ENCODE results near the gene SLC12A6. TPM values are rescaled to one million over a fixed set of nuclear protein-coding genes. Genes with fewer than 3 reads are reported as not detected.

Gene SLC12A6
- total and polyA plus RNA-seq, 2 of the 13 experiments (the other 11 are each of a cell fraction or from before 2014, with no cell fraction given): 15.2 to 30.1 TPM

- TF ChIP-seq CBX1 (IDR thresholded peaks at IDR 0.05; ENCODE audit: low read depth) (no peak), THAP8 (CRISPR knock-in tag; IDR thresholded peaks at IDR 0.05; ENCODE audit: borderline replicate concordance) (no peak), ZNF639 (CRISPR knock-in tag; conservative IDR thresholded peaks at IDR 0.05) (no peak; the same call in 1 of the 2 replicates), PATZ1 (CRISPR knock-in tag; IDR thresholded peaks at IDR 0.05) (peak; percentile 70), ZSCAN25 (CRISPR knock-in tag; IDR thresholded peaks at IDR 0.05) (no peak; the same call in 1 of the 2 replicates), KLF15 (CRISPR knock-in tag; IDR thresholded peaks at IDR 0.05; ENCODE audit: borderline replicate concordance) (no peak; the same call in 1 of the 2 replicates), MNT (IDR thresholded peaks at IDR 0.05) (no peak), MIXL1 (CRISPR knock-in tag; IDR thresholded peaks at IDR 0.05) (0 out of 2 replicates have a peak, but pooled peaks have one; percentile 42), ETV5 (CRISPR knock-in tag; IDR thresholded peaks at IDR 0.05; ENCODE audit: borderline replicate concordance) (peak; percentile 55; the same call in 1 of the 2 replicates), E2F2 (CRISPR knock-in tag; IDR thresholded peaks at IDR 0.05; ENCODE audit: borderline replicate concordance) (no peak), HDAC2 (CRISPR knock-in tag; IDR thresholded peaks at IDR 0.05) (peak; percentile 40; the same call in 1 of the 2 replicates), ZNF563 (CRISPR knock-in tag; IDR thresholded peaks at IDR 0.05) (0 out of 2 replicates have a peak, but pooled peaks have one; percentile 64), HMGXB3 (CRISPR knock-in tag; IDR thresholded peaks at IDR 0.05; ENCODE audit: borderline replicate concordance) (no peak)
These were observed 127.9 kb downstream of the SLC12A6 start, which contains the start of gene KATNBL1 (continued) for GRCh38 chr15:34209421-34210282.

Measured in HepG2 (cell line).